ENCODE measurements around the gene RNF130. TPM values are rescaled to one million over a fixed set of nuclear protein-coding genes. Genes with fewer than 3 reads are reported as not detected.
A peak's percentile ranks its signal among the peaks of the same experiment; 100 is the strongest.

The RNF130 gene, protein sequence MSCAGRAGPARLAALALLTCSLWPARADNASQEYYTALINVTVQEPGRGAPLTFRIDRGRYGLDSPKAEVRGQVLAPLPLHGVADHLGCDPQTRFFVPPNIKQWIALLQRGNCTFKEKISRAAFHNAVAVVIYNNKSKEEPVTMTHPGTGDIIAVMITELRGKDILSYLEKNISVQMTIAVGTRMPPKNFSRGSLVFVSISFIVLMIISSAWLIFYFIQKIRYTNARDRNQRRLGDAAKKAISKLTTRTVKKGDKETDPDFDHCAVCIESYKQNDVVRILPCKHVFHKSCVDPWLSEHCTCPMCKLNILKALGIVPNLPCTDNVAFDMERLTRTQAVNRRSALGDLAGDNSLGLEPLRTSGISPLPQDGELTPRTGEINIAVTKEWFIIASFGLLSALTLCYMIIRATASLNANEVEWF
- total RNA-seq: 100 to 1,000 TPM in 1 of 4 donors, 10 to 100 TPM in 3; 55.0 to 121 (median 69.4) TPM

GRCh38 chr5:180071531-180072255 is at the start of gene RNF130:
RNF130 (minus strand) TSS chr5:180071759; CDS start chr5:180071702, 57 bp downstream.
- intact Hi-C loops (cut with DNase I): no loop called here
- 0 to 2% methylated on average over 27 to 28 of the region's 113 CpGs for WGBS, 2 donors

GRCh38 chr5:180120237-180121101 is 48.9 kb upstream of the RNF130 start:
- TF ChIP-seq, protein P1, sequence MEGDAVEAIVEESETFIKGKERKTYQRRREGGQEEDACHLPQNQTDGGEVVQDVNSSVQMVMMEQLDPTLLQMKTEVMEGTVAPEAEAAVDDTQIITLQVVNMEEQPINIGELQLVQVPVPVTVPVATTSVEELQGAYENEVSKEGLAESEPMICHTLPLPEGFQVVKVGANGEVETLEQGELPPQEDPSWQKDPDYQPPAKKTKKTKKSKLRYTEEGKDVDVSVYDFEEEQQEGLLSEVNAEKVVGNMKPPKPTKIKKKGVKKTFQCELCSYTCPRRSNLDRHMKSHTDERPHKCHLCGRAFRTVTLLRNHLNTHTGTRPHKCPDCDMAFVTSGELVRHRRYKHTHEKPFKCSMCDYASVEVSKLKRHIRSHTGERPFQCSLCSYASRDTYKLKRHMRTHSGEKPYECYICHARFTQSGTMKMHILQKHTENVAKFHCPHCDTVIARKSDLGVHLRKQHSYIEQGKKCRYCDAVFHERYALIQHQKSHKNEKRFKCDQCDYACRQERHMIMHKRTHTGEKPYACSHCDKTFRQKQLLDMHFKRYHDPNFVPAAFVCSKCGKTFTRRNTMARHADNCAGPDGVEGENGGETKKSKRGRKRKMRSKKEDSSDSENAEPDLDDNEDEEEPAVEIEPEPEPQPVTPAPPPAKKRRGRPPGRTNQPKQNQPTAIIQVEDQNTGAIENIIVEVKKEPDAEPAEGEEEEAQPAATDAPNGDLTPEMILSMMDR (IDR thresholded peaks at IDR 0.05): no peak
- no peak for TF ChIP-seq POLR2A (IDR thresholded peaks at IDR 0.05)
- intact Hi-C loops (cut with DNase I): no loop called here
- WGBS, 2 donors: 78 to 82% methylated on average over 20 to 24 of the region's 28 CpGs
- no peaks in the 10 kb centered on the region for H3K9me3 ChIP-seq
- no peaks in the 10 kb centered on the region for H3K36me3 ChIP-seq
- H3K27ac ChIP-seq: peak overlapping the region in 1 of 3 donors; percentile 20
- DNase-seq: peak in 1 of 2 donors; percentile 25
- peaks cover 12 to 13% of the 10 kb centered on the region in 2 donors for H3K4me1 ChIP-seq
- no peak overlapping the region for H3K4me3 ChIP-seq (replicated peaks in 1 of 3)
- no peaks in the 10 kb centered on the region for H3K27me3 ChIP-seq

More at GRCh38 chr5:180071531-180072255, at the start of gene RNF130:
- no peaks in the 10 kb centered on the region for H3K9me3 ChIP-seq
- H3K36me3 ChIP-seq: no peaks in the 10 kb centered on the region
- H3K4me3 ChIP-seq (replicated peaks in 1 of 3): peak within 1 kb of the TSS; percentile 68 to 76 (median 69)
- peak within 1 kb of the TSS; percentile 91 to 96 (median 94) for H3K27ac ChIP-seq
- H3K4me1 ChIP-seq: peaks cover 9 to 15% of the 10 kb centered on the region in 2 donors
- TF ChIP-seq, protein P1 (IDR thresholded peaks at IDR 0.05): peak in 1 of 6 experiments; percentile 8
- peak in 1 of 2 donors; percentile 75 for TF ChIP-seq POLR2A (IDR thresholded peaks at IDR 0.05)
- DNase-seq: peak; percentile 95 to 96
- no peaks in the 10 kb centered on the region for H3K27me3 ChIP-seq

DNA sequence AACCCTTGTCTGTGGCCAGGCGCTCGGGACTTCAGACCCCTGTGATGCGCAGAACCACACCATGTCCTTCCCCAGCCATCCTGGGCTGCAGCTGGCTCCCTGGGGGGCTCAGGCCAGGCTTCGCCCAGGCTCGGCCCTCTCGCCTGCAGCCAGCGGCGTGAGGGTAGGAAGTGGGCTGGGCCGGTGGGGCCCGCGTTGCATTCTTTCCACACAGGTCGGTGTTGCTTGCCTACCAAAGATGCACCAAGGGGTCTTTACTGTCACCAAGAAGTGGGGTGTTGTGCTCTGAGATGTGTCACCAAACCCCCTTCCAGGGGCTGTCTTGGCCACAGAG is 48.3 kb upstream of the RNF130 start:
- H3K9me3 ChIP-seq: no peaks in the 10 kb centered on the region
- no peak for DNase-seq
- H3K4me3 ChIP-seq (replicated peaks in 1 of 3): no peak overlapping the region
- TF ChIP-seq POLR2A (IDR thresholded peaks at IDR 0.05): no peak
- TF ChIP-seq, protein P1 (IDR thresholded peaks at IDR 0.05): no peak
- intact Hi-C loops (cut with DNase I): loop anchor here (10.0 kb wide), 1 partner anchor 205 kb away; no protein-coding TSS in a partner anchor
- peaks cover 9 to 12% of the 10 kb centered on the region in 2 donors for H3K4me1 ChIP-seq
- WGBS, 2 donors: 93 to 96% methylated on average over 6 to 11 of the region's 12 CpGs
- H3K27me3 ChIP-seq: no peaks in the 10 kb centered on the region
- H3K27ac ChIP-seq: no peak overlapping the region
- no peaks in the 10 kb centered on the region for H3K36me3 ChIP-seq

DNA sequence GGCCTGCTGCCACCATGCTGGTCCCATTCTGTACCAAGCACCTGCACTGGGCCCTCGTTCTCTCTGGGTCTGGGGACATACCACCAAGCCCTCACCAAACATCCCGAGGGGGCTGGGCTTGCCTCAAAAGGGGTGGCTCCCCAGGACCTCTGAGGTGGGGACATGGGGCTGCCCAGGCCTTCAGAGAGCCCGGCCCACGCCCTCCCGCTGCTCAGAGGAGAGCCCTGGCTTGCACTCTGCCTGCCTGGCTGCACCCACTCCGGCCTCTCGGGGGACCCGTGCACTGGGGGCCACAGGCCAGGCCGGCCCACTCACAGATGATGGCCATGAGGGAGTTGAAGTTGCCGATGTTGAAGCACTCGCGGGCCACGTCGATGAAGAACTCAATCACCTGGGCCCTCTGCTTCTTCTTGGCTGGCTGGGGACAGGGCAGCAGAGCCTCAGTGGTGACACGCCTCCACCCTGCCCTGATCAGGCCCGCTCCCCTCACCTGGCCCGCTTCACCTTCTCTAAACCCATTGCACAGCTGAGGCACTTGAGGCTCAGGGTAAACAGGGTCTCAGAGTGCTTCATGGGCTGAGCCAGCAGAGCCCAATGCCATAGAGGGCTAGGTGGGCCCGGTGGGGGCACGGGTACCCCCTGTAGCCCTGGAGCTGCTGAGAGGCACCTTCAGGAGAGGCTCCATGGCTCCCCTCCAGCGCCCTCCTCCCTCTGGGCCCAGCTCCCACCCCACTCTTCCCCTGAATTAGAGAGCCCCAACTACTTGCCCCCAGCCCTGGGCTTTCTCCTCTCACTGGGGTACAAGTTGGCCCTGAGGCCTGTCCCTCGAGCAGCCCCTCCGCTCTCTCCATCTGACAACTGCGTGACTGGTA is 47.7 kb upstream of the RNF130 start:
- H3K27me3 ChIP-seq: no peaks in the 10 kb centered on the region
- peaks cover 3 to 6% of the 10 kb centered on the region in 2 donors for H3K4me1 ChIP-seq
- H3K4me3 ChIP-seq (replicated peaks in 1 of 3): no peak overlapping the region
- DNase-seq: no peak
- H3K36me3 ChIP-seq: no peaks in the 10 kb centered on the region
- no peak overlapping the region for H3K27ac ChIP-seq
- 95 to 96% methylated on average over 8 to 12 of the region's 23 CpGs for WGBS, 2 donors
- TF ChIP-seq, protein P1 (IDR thresholded peaks at IDR 0.05): no peak
- no peak for TF ChIP-seq POLR2A (IDR thresholded peaks at IDR 0.05)
- intact Hi-C loops (cut with DNase I): loop anchor here (10.0 kb wide), 1 partner anchor 206 kb away; no protein-coding TSS in a partner anchor
- H3K9me3 ChIP-seq: no peaks in the 10 kb centered on the region
